HG03342 (cell line): Measurements from ENCODE around the gene PSEN1.

ENCODE experiments used
- ATAC-seq: cut with Tn5 transposase; IDR thresholded peaks from one replicate; pipeline ENCODE4 v1.9.1; 2021; ENCODE audit warnings: mild to moderate bottlenecking, moderate library complexity; ENCODE audit not compliant: unreplicated experiment

The PSEN1 gene

GRCh38 chr14:73266317-73266716, 130.0 kb downstream of the PSEN1 start:
- no peak for ATAC-seq

- no peak for ATAC-seq
Measured at GRCh38 chr14:73267474-73267873, 131.2 kb downstream of the PSEN1 start.

- peak; percentile 71 for ATAC-seq
Measured at GRCh38 chr14:73269729-73270531, 133.6 kb downstream of the PSEN1 start.

GRCh38 chr14:73272393-73272792, 136.1 kb downstream of the PSEN1 start:
- no peak for ATAC-seq
